ENCODE measurements around the gene MRAP. TPM values are rescaled to one million over a fixed set of nuclear protein-coding genes. Genes with fewer than 3 reads are reported as not detected.

The MRAP gene
- polyA plus RNA-seq, 2 of the 4 experiments (the other 2 are of a cell fraction): not detected

GRCh38 chr21:32328595-32328994 is 29.9 kb downstream of the MRAP start:
- Histone ChIP-seq H3K4me3 (no peak overlapping the region), H3K27ac (no peak overlapping the region), H3K4me1 (no peaks in the 10 kb centered on the region; the same call in 2 of the 3 replicates), H3K9me3 (no peaks in the 10 kb centered on the region), H3K4me2 (no peak overlapping the region)
- DNase-seq (ENCODE audit: low read depth in 1 of 2, low spot score in 1 of 2) (no peak), ATAC-seq (no peak), FAIRE-seq (no peak)
- 92% methylated on average over 3 of the region's 3 CpGs for WGBS (ENCODE audit: missing lambda C conversion rate)
- CTCF ChIA-PET: no interaction called here
- POLR2A ChIA-PET: no interaction called here
- TF ChIP-seq JUN (IDR thresholded peaks at IDR 0.05) (no peak), ZNF302 (CRISPR knock-in tag; IDR thresholded peaks at IDR 0.05) (no peak), SMC3 (IDR thresholded peaks at IDR 0.05) (no peak), HOXA7 (CRISPR knock-in tag; IDR thresholded peaks at IDR 0.05) (no peak), POLR2AphosphoS2 (conservative IDR thresholded peaks at IDR 0.05; ENCODE audit: low read length) (no peak), TFCP2L1 (CRISPR knock-in tag; IDR thresholded peaks at IDR 0.05) (no peak), ELK1 (IDR thresholded peaks at IDR 0.05; ENCODE audit: low read depth, low read length) (no peak), MAFK (IDR thresholded peaks at IDR 0.05; ENCODE audit: partially characterized antibody) (no peak), FOSL2 (IDR thresholded peaks at IDR 0.05) (no peak), FOSL2 (CRISPR knock-in tag; IDR thresholded peaks at IDR 0.05) (no peak), ZC3H11A (IDR thresholded peaks at IDR 0.05) (no peak), HOXB13 (CRISPR knock-in tag; IDR thresholded peaks at IDR 0.05; ENCODE audit: low read depth) (no peak), KDM5A (IDR thresholded peaks at IDR 0.05) (no peak), GATA3 (IDR thresholded peaks at IDR 0.05; ENCODE audit: borderline replicate concordance) (no peak), RAD21 (conservative IDR thresholded peaks at IDR 0.05 in 1 of 2, IDR thresholded peaks at IDR 0.05 in 1 of 2) (no peak)

GRCh38 chr21:32329331-32329730 is 30.7 kb downstream of the MRAP start:
- no peak for DNase-seq (ENCODE audit: low read depth in 1 of 2, low spot score in 1 of 2)
- H3K4me3 ChIP-seq: no peak overlapping the region
- ChIA-PET POLR2A (no interaction called here), CTCF (no interaction called here)
- no peak overlapping the region for H3K4me2 ChIP-seq
- 100% methylated on average over 2 of the region's 2 CpGs for WGBS (ENCODE audit: missing lambda C conversion rate)
- TF ChIP-seq FOSB (CRISPR knock-in tag; IDR thresholded peaks at IDR 0.05) (no peak), RARB (CRISPR knock-in tag; IDR thresholded peaks at IDR 0.05) (no peak), EHMT2 (IDR thresholded peaks at IDR 0.05; ENCODE audit: low read depth) (no peak), EHF (CRISPR knock-in tag; IDR thresholded peaks at IDR 0.05) (no peak), HMGXB4 (CRISPR knock-in tag; IDR thresholded peaks at IDR 0.05; ENCODE audit: borderline replicate concordance) (no peak), BHLHE40 (IDR thresholded peaks at IDR 0.05; ENCODE audit: low read depth, low read length) (no peak), ZSCAN20 (CRISPR knock-in tag; IDR thresholded peaks at IDR 0.05) (no peak), ESRRA (IDR thresholded peaks at IDR 0.05; ENCODE audit: borderline replicate concordance, low read length) (no peak), USF2 (IDR thresholded peaks at IDR 0.05) (no peak), CBX8 (IDR thresholded peaks at IDR 0.05) (no peak), TP53 (CRISPR knock-in tag; IDR thresholded peaks at IDR 0.05) (no peak), SREBF2 (IDR thresholded peaks at IDR 0.05) (no peak), REST (IDR thresholded peaks at IDR 0.05) (no peak), PBX3 (IDR thresholded peaks at IDR 0.05) (no peak)
- H3K27ac ChIP-seq: no peak overlapping the region
- H3K4me1 ChIP-seq: no peaks in the 10 kb centered on the region
- H3K9me3 ChIP-seq: no peaks in the 10 kb centered on the region
- FAIRE-seq: no peak
- no peak for ATAC-seq

All from A549 (cell line).